MG63 (cell line): Measurements from ENCODE around the gene CYP4F3. TPM values are rescaled to one million over a fixed set of nuclear protein-coding genes. Genes with fewer than 3 reads are reported as not detected.
"Not testable (repeated sequence)": the region's sequence is repeated elsewhere in the genome, so short reads cannot be mapped to it uniquely, and the experiment has no call there.

Experiments used
- DNase-seq: peaks from one replicate; pipeline ENCODE4 v3.0.0-alpha.2; 2020
- H3K27me3 ChIP-seq: fragments of 250-450 bp; sonication (Bioruptor Pico); 2 replicates; pipeline ENCODE4 v1.5.1; 2020; ENCODE audit warnings: mild to moderate bottlenecking, moderate library complexity
- H3K36me3 ChIP-seq: fragments of 250-450 bp; sonication (Bioruptor Pico); 2 replicates; pipeline ENCODE4 v1.5.1; 2020; ENCODE audit warnings: mild to moderate bottlenecking, moderate library complexity
- H3K4me3 ChIP-seq: fragments of 250-450 bp; sonication (Bioruptor Pico); 2 replicates; pipeline ENCODE4 v1.5.1; 2020; ENCODE audit warnings: mild to moderate bottlenecking, moderate library complexity
- H3K9me3 ChIP-seq: fragments of 250-450 bp; sonication (Bioruptor Pico); 2 replicates; pipeline ENCODE4 v1.5.1; 2020; ENCODE audit warnings: mild to moderate bottlenecking, moderate library complexity
- total RNA-seq: library from RNA; depleted of rRNA; stranded (reverse); fragments of >200 nt; shearing (Covaris generic); gene quantifications from 2 replicates; pipeline ENCODE4 v1.2.3, GENCODE V29; 2014; ENCODE audit warnings: low replicate concordance; rRNA removed

CYP4F3 gene
- not detected in 2 replicates for total RNA-seq

GRCh38 chr19:15640294-15640903 is at the start of gene CYP4F3:
CYP4F3 (plus strand) TSS chr19:15640897; CDS start chr19:15641416, 519 bp downstream.
- Histone ChIP-seq H3K9me3 (no peaks in the 10 kb centered on the region), H3K36me3 (no peaks in the 10 kb centered on the region), H3K27me3 (no peaks in the 10 kb centered on the region; the same call in none of the 2 replicates), H3K4me3 (no peak within 1 kb of the TSS)
- peak; percentile 53 for DNase-seq

GRCh38 chr19:15591796-15592195 is 48.9 kb upstream of the CYP4F3 start:
- no peak for DNase-seq
- H3K9me3 ChIP-seq: peaks cover 21% of the 10 kb centered on the region
- peaks cover 20% of the 10 kb centered on the region for H3K27me3 ChIP-seq
- no peak overlapping the region for H3K4me3 ChIP-seq
- H3K36me3 ChIP-seq: no peaks in the 10 kb centered on the region

GRCh38 chr19:15592506-15592905 is 48.2 kb upstream of the CYP4F3 start:
- not testable (repeated sequence) for H3K36me3 ChIP-seq, H3K4me3 ChIP-seq, DNase-seq
- Histone ChIP-seq H3K27me3 (peaks cover 20% of the 10 kb centered on the region), H3K9me3 (peaks cover 25% of the 10 kb centered on the region)

- Histone ChIP-seq H3K27me3 (peaks cover 17% of the 10 kb centered on the region), H3K9me3 (peaks cover 25% of the 10 kb centered on the region)
- H3K4me3 ChIP-seq, DNase-seq, H3K36me3 ChIP-seq: not testable (repeated sequence)
These were observed 46.9 kb upstream of the CYP4F3 start for GRCh38 chr19:15593766-15594165.

- peaks cover 25% of the 10 kb centered on the region for H3K9me3 ChIP-seq
- no peaks in the 10 kb centered on the region for H3K36me3 ChIP-seq
- H3K4me3 ChIP-seq: no peak overlapping the region
- peaks cover 17% of the 10 kb centered on the region for H3K27me3 ChIP-seq
- DNase-seq: no peak
These were observed 45.6 kb upstream of the CYP4F3 start for GRCh38 chr19:15595069-15595468.

GRCh38 chr19:15607978-15608925 is 32.4 kb upstream of the CYP4F3 start:
- H3K27me3 ChIP-seq: peaks cover 15% of the 10 kb centered on the region
- H3K9me3 ChIP-seq, DNase-seq, H3K36me3 ChIP-seq, H3K4me3 ChIP-seq: not testable (repeated sequence)

- Histone ChIP-seq H3K27me3 (peaks cover 15% of the 10 kb centered on the region), H3K9me3 (no peaks in the 10 kb centered on the region), H3K36me3 (no peaks in the 10 kb centered on the region), H3K4me3 (no peak overlapping the region)
- DNase-seq: no peak
These were observed 31.4 kb upstream of the CYP4F3 start for GRCh38 chr19:15609261-15609660.

GRCh38 chr19:15612342-15612741 is 28.4 kb upstream of the CYP4F3 start:
- Histone ChIP-seq H3K9me3 (no peaks in the 10 kb centered on the region), H3K36me3 (no peaks in the 10 kb centered on the region), H3K27me3 (peaks cover 15% of the 10 kb centered on the region), H3K4me3 (no peak overlapping the region)
- DNase-seq: no peak

- H3K4me3 ChIP-seq: no peak overlapping the region
- H3K36me3 ChIP-seq: no peaks in the 10 kb centered on the region
- H3K9me3 ChIP-seq: no peaks in the 10 kb centered on the region
- DNase-seq: no peak
- peaks cover 15% of the 10 kb centered on the region for H3K27me3 ChIP-seq
These were observed 27.4 kb upstream of the CYP4F3 start for GRCh38 chr19:15613338-15613737.

- no peak for DNase-seq
- Histone ChIP-seq H3K36me3 (no peaks in the 10 kb centered on the region), H3K4me3 (no peak within 1 kb of the TSS), H3K27me3 (peaks cover 17% of the 10 kb centered on the region; the same call in 1 of the 2 replicates), H3K9me3 (no peaks in the 10 kb centered on the region)
These were observed 26.0 kb upstream of the CYP4F3 start, which contains the start of gene CYP4F8 for GRCh38 chr19:15614507-15615379. CYP4F8 (plus strand) TSS chr19:15615218; CDS start chr19:15615617, 399 bp downstream.

- Histone ChIP-seq H3K4me3 (no peak overlapping the region), H3K27me3 (peaks cover 17% of the 10 kb centered on the region; the same call in 1 of the 2 replicates), H3K9me3 (no peaks in the 10 kb centered on the region), H3K36me3 (no peaks in the 10 kb centered on the region)
- DNase-seq: no peak
These were observed 25.2 kb upstream of the CYP4F3 start for GRCh38 chr19:15615526-15615925.

- Histone ChIP-seq H3K27me3 (peaks cover 11% of the 10 kb centered on the region; the same call in 1 of the 2 replicates), H3K4me3 (no peak overlapping the region), H3K9me3 (no peaks in the 10 kb centered on the region), H3K36me3 (no peaks in the 10 kb centered on the region)
- no peak for DNase-seq
These were observed 24.5 kb upstream of the CYP4F3 start for GRCh38 chr19:15616183-15616582.

GRCh38 chr19:15616627-15617270 is 23.9 kb upstream of the CYP4F3 start:
- Histone ChIP-seq H3K27me3 (peaks cover 8% of the 10 kb centered on the region; the same call in 1 of the 2 replicates), H3K36me3 (no peaks in the 10 kb centered on the region), H3K9me3 (no peaks in the 10 kb centered on the region), H3K4me3 (no peak overlapping the region)
- DNase-seq: no peak

GRCh38 chr19:15618321-15618720 is 22.4 kb upstream of the CYP4F3 start:
- Histone ChIP-seq H3K4me3 (no peak overlapping the region), H3K9me3 (no peaks in the 10 kb centered on the region), H3K36me3 (no peaks in the 10 kb centered on the region), H3K27me3 (peaks cover 6% of the 10 kb centered on the region; the same call in 1 of the 2 replicates)
- DNase-seq: no peak

GRCh38 chr19:15621801-15622200 is 18.9 kb upstream of the CYP4F3 start:
- H3K36me3 ChIP-seq: no peaks in the 10 kb centered on the region
- H3K4me3 ChIP-seq: no peak overlapping the region
- no peak for DNase-seq
- H3K27me3 ChIP-seq: peaks cover 15% of the 10 kb centered on the region
- H3K9me3 ChIP-seq: no peaks in the 10 kb centered on the region

- no peak overlapping the region for H3K4me3 ChIP-seq
These were observed 17.7 kb upstream of the CYP4F3 start for GRCh38 chr19:15622991-15623390.

More at GRCh38 chr19:15622991-15623390, 17.7 kb upstream of the CYP4F3 start:
- H3K27me3 ChIP-seq: peaks cover 16% of the 10 kb centered on the region
- H3K9me3 ChIP-seq: no peaks in the 10 kb centered on the region
- no peak for DNase-seq
- no peaks in the 10 kb centered on the region for H3K36me3 ChIP-seq
